Transverse colon (tissue), 4 donors: Measurements from ENCODE around the gene INTS3. TPM values are rescaled to one million over a fixed set of nuclear protein-coding genes. Genes with fewer than 3 reads are reported as not detected.

Source experiments
- DNase-seq: peaks from one replicate; pipeline ENCODE4 v3.0.0-alpha.2; 2019
- H3K27ac ChIP-seq, 4 donors: fragments of 200-600 bp; sonication (generic); 2 replicates each; pipeline ENCODE4 v1.5.1; 2016 to 2018; ENCODE audit warnings: inconsistent platforms in 4 of 4
- H3K27me3 ChIP-seq: fragments of 200-600 bp; sonication (generic); 2 replicates; pipeline ENCODE4 v1.5.1; 2017; ENCODE audit warnings: inconsistent platforms
- H3K36me3 ChIP-seq, 4 donors: fragments of 200-600 bp; sonication (generic); 2 replicates each; pipeline ENCODE4 v1.5.1; 2017 to 2019; ENCODE audit warnings: inconsistent platforms in 4 of 4
- H3K4me1 ChIP-seq, 4 donors: fragments of 200-600 bp; sonication (generic); 2 replicates each; pipeline ENCODE4 v1.5.1; 2017 to 2020; ENCODE audit warnings: inconsistent platforms in 4 of 4
- H3K4me3 ChIP-seq, 4 donors: fragments of 200-600 bp; sonication (generic); 1 replicate in 1 of 4; 2 replicates in 3 of 4; pipeline versions ENCODE4 v1.5.1 to v1.6.1; 2017 to 2019; ENCODE audit warnings: inconsistent platforms in 4 of 4
- H3K9me3 ChIP-seq, 2 donors: fragments of 200-600 bp; sonication (generic); 2 replicates each; pipeline ENCODE4 v1.5.1; 2017 to 2019; ENCODE audit warnings: inconsistent platforms in 2 of 2
- CTCF ChIP-seq, 5 experiments: fragments of 200-600 bp in 3 of 5; fragments of 450-650 bp in 2 of 5; sonication (generic) in 3 of 5; IDR thresholded peaks; 1 replicate in 2 of 5; 2 replicates in 3 of 5; pipeline ENCODE4 v1.5.1; 2016 to 2017; ENCODE audit warnings: antibody characterized with exemption in 5 of 5, inconsistent platforms in 3 of 5, mild to moderate bottlenecking in 2 of 5, moderate library complexity in 1 of 5
- EP300 ChIP-seq: sonication (generic); formaldehyde crosslinking; IDR thresholded peaks from one replicate; pipeline ENCODE4 v1.6.1; 2017; ENCODE audit warnings: antibody characterized with exemption, low read depth
- POLR2A ChIP-seq: fragments of 450-650 bp; IDR thresholded peaks from one replicate; pipeline ENCODE4 v1.6.1; 2016; ENCODE audit warnings: antibody characterized with exemption, mild to moderate bottlenecking, moderate library complexity
- POLR2AphosphoS5 ChIP-seq, 3 donors: sonication (generic); formaldehyde crosslinking; IDR thresholded peaks; one replicate each; pipeline ENCODE4 v1.6.1; 2016; ENCODE audit warnings: antibody characterized with exemption in 3 of 3
- WGBS, 2 donors: methylation state at CpG; one replicate each; pipeline ENCODE4 v1.1.5; 2018; ENCODE audit warnings: low coverage in 1 of 2; 5-methylcytosine and 5-hydroxymethylcytosine counted together
- in situ Hi-C, 4 donors: fragments of 200-750 bp; cut with MboI; loops; one replicate each; pipeline versions ENCODE4 v1.15.0 to v1.15.1; 2017; ENCODE audit warnings: low sequenced_read_pairs in 3 of 4, low pct_ligation_motif_present in 1 of 4, low pct_unique_long_range_greater_than_20kb in 1 of 4
- intact Hi-C: fragments of 100-400 bp; cut with DNase I; formaldehyde crosslinking; loops from one replicate; pipeline ENCODE4 v1.15.1; 2023; ENCODE audit warnings: low total_unique reads
- total RNA-seq, 4 donors: library from RNA; depleted of rRNA; stranded (reverse); fragments of >200 nt; gene quantifications; one replicate each; pipeline ENCODE4 v1.1.0, GENCODE V29; 2016

Gene INTS3
- total RNA-seq, 4 donors from 2014 or later, result 26.1 to 35.6 (median 28.0) TPM

DNA sequence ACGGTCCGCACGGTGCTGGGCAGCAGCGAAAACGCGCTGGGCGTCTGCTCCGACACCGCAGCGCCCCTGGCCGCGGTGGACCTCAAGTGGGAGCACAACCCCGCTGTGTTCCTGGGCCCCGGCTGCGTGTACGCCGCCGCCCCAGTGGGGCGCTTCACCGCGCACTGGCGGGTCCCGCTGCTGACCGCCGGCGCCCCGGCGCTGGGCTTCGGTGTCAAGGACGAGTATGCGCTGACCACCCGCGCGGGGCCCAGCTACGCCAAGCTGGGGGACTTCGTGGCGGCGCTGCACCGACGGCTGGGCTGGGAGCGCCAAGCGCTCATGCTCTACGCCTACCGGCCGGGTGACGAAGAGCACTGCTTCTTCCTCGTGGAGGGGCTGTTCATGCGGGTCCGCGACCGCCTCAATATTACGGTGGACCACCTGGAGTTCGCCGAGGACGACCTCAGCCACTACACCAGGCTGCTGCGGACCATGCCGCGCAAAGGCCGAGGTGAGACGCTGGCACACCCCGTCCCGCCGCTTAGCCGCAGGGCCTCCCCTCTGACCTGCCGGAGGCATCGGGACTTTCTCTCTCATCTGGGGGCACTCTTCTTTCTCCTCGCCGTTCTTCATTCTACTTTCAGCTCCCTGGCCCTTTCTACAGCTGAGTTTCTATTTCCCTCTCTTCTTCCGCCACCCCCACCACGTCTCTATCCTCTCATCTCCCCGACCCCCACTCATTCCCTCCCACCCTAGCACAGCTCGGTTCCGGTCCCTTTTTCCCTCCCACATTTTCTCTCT lies 48.3 kb upstream of the INTS3 start:
- Histone ChIP-seq H3K27me3 (peaks cover 49% of the 10 kb centered on the region), H3K4me3 (peak overlapping the region; percentile 16 to 53 (median 43)), H3K9me3 (no peaks in the 10 kb centered on the region), H3K4me1 (peaks cover 10 to 27% (median 20%) of the 10 kb centered on the region in 4 donors), H3K27ac (peak overlapping the region; percentile 15 to 64 (median 39)), H3K36me3 (no peaks in the 10 kb centered on the region)
- intact Hi-C loops, result loop anchor here (2.0 to 10.0 kb wide), 2 partner anchors 69 to 305 kb away; partner anchors contain the start of gene RAB13
- DNase-seq, result no peak
- in situ Hi-C loops, result loop anchor here in 3 of 4 donors (10.0 to 25.0 kb wide), 4 partner anchors 65 to 308 kb away; partner anchors contain the start of genes RAB13 (in 2 of the 3), JTB (in 1 of the 3), RPS27 (in 1 of the 3) and SLC27A3 (in 1 of the 3)
- TF ChIP-seq POLR2A (no peak), CTCF (IDR thresholded peaks at IDR 0.05) (peak in 2 of 5 experiments; percentile 24 to 31)
- 0 to 5% methylated on average over 1 to 36 of the region's 73 CpGs for WGBS, 2 donors

DNA sequence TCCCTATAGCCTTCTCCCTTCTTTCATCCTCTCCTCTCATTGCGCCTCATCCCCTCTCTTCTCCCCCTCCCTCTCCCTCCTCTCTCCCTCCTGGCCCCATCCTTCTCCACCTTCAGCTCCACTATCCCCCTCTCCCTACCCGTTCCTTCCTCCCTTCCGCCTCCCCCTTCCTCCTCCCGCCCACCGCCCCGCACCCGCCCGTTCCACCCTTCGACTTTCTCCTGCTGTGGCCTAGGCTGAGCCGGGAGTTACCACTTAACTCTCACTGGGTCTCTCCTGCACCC lies 47.8 kb upstream of the INTS3 start:
- in situ Hi-C loops (loop anchor here in 1 of 4 donors (25.0 kb wide), 1 partner anchor 307 kb away; the partner anchor contains the start of genes JTB, RAB13 and RPS27), intact Hi-C loops (no loop called here)
- H3K4me3 ChIP-seq, result peak overlapping the region in 3 of 4 donors; percentile 16 to 53 (median 44)
- no peaks in the 10 kb centered on the region for H3K9me3 ChIP-seq
- no peak for TF ChIP-seq POLR2A
- TF ChIP-seq POLR2AphosphoS5 (IDR thresholded peaks at IDR 0.05), result no peak
- no peak for TF ChIP-seq CTCF (IDR thresholded peaks at IDR 0.05)
- no peak for TF ChIP-seq EP300
- peaks cover 10 to 27% (median 20%) of the 10 kb centered on the region in 4 donors for H3K4me1 ChIP-seq
- H3K36me3 ChIP-seq, result no peaks in the 10 kb centered on the region
- peaks cover 49% of the 10 kb centered on the region for H3K27me3 ChIP-seq
- no peak overlapping the region for H3K27ac ChIP-seq
- DNase-seq, result no peak
- 20 to 29% methylated on average over 1 to 10 of the region's 10 CpGs for WGBS, 2 donors

- TF ChIP-seq POLR2A (no peak), EP300 (no peak), POLR2AphosphoS5 (IDR thresholded peaks at IDR 0.05) (no peak), CTCF (IDR thresholded peaks at IDR 0.05) (no peak)
- in situ Hi-C loops, result loop anchor here in 1 of 4 donors (25.0 kb wide), 1 partner anchor 305 kb away; the partner anchor contains the start of genes JTB, RAB13 and RPS27
- Histone ChIP-seq H3K27ac (no peak overlapping the region), H3K9me3 (no peaks in the 10 kb centered on the region), H3K4me1 (peaks cover 7 to 23% (median 20%) of the 10 kb centered on the region in 4 donors), H3K27me3 (peaks cover 41% of the 10 kb centered on the region), H3K36me3 (no peaks in the 10 kb centered on the region), H3K4me3 (no peak overlapping the region)
- intact Hi-C loops, result no loop called here
- no peak for DNase-seq
- 77 to 92% methylated on average over 3 to 7 of the region's 7 CpGs for WGBS, 2 donors
These were observed 45.1 kb upstream of the INTS3 start for GRCh38 chr1:153682730-153683129.

DNA sequence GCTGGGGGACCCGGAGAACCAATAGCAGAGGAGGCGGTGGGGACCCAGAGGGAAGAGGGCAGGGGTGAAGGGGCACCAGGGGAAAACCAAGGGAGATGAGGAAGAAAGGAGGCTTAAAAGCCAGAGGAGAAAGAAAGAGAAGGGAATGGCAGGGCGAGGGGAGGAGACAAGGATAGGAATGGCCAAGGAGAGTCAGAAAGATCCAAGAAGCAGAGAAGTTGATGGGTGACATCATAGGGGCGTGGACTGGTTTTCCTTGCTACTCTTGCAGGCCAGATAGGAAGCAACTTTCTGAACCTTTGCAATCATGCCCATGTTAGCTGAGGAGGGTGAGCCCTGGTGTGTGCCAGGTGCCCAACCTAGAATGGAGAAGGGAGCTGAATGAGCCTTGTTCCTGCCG lies 44.0 kb upstream of the INTS3 start:
- Histone ChIP-seq H3K9me3 (no peaks in the 10 kb centered on the region), H3K4me3 (no peak overlapping the region), H3K27ac (no peak overlapping the region), H3K27me3 (peaks cover 30% of the 10 kb centered on the region), H3K36me3 (no peaks in the 10 kb centered on the region), H3K4me1 (peaks cover 0 to 11% (median 9%) of the 10 kb centered on the region in 4 donors)
- in situ Hi-C loops (loop anchor here in 1 of 4 donors (25.0 kb wide), 1 partner anchor 303 kb away; the partner anchor contains the start of genes JTB, RAB13 and RPS27), intact Hi-C loops (no loop called here)
- DNase-seq, result no peak
- TF ChIP-seq CTCF (IDR thresholded peaks at IDR 0.05) (no peak), POLR2A (no peak), EP300 (no peak), POLR2AphosphoS5 (IDR thresholded peaks at IDR 0.05) (no peak)
- WGBS, 2 donors, result 53 to 71% methylated on average over 4 to 5 of the region's 5 CpGs
